AG09319 (cell line): ENCODE data around the gene LAMB1.
"Not testable (repeated sequence)": the region's sequence is repeated elsewhere in the genome, so short reads cannot be mapped to it uniquely, and the experiment has no call there.

Source experiments
- DNase-seq: peaks from one replicate; pipeline ENCODE4 v3.0.0-alpha.2; 2010; ENCODE audit warnings: low read depth; ENCODE audit errors: extremely low read depth
- CTCF ChIP-seq: IDR thresholded peaks from 2 replicates; pipeline ENCODE4 v1.5.1; 2011; ENCODE audit warnings: low read depth, mild to moderate bottlenecking, inconsistent platforms, low read length, moderate library complexity

LAMB1 gene

DNA sequence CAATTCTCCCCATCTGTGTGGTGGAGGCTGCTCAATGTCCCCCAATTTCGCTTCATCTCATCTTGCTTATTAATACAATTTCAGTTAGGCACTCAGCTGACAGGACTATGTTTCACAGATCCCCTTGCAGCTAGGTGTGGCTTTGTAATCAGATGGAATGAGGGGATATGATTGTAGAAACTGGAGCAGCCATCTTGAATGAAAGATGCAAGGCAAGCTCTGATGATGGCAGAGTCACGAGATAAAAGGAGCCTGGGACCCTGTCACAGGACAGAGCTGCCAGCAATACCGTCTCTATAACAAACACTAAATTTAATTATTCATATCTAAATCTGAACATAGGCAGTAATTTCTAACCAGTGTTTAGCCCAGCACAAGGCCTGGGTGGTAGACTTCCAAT, 113.0 kb downstream of the LAMB1 start:
- TF ChIP-seq CTCF: no peak

DNA sequence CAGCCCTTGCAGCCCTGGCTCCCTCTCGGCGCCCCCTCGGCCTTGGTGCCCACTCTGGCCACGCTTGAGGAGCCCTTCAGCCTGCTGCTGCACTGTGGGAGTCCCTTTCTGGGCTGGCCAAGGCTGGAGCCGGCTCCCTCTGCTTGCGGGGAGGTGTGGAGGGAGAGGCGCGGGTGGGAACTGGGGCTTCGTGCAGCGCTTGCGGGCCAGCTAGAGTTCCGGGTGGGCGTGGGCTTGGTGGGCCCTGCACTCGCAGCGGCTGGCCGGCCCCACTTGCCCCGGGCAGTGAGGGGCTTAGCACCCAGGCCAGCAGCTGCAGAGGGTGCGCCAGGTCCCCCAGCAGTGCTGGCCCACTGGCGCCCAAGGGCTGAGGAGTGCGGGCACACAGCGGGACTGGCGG, 115.1 kb downstream of the LAMB1 start:
- DNase-seq: not testable (repeated sequence)

More for the DNA sequence above, 113.0 kb downstream of the LAMB1 start:
- DNase-seq: no peak

DNA sequence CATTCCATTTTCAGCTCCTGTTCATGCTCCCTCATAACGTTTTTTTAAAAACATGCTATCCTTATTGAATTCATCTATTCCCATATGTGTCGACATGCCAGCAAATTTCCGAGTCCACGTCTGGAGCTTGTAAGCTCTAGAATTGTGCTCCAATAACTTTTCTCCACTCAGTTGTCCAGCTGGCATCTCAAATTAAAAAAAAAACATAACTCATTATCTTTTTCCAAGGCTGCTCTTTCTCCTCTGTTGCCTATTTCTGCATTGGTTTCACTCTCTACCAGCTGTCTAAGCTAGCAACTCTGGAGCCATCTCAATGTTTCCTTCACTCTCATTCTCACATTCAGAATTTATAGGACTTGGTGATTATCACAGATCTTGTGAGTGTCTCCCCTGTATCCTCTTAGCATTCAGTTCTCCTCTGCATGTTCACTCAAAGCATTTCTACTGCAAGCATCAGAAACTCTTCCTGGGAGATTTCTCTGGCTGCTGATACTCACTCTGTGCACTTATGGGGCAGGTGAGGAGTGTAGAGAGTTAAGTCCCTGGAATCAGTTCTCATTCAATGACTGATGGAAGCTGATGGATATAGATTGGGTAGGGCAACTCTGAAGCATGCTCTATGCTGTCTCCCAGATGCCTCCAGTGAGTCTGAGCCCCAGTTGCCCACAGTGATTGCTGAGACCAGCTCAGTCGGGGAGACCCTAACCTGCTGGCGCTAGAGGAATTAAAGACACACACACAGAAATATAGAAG, 118.7 kb downstream of the LAMB1 start:
- no peak for DNase-seq
- no peak for TF ChIP-seq CTCF

DNA sequence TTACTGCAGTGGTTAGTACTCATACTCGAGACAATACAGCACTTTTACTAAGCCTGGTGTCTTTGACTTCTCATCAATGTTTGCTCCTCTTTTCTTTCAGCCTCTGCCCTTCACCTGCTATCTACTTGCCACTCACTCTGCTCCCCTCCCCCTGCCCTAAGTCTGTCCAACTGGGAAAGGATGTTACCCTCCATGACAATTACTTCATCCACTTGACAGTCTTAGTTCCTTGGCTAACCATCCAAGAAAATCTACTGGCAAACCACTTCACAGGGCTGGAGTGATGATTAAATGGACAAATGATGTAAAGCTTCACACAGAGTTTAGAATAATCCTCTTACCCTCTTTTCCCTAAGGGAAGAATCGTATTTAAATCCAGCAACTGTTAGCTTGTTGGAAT, 120.2 kb downstream of the LAMB1 start:
- TF ChIP-seq CTCF: no peak
- no peak for DNase-seq

DNA sequence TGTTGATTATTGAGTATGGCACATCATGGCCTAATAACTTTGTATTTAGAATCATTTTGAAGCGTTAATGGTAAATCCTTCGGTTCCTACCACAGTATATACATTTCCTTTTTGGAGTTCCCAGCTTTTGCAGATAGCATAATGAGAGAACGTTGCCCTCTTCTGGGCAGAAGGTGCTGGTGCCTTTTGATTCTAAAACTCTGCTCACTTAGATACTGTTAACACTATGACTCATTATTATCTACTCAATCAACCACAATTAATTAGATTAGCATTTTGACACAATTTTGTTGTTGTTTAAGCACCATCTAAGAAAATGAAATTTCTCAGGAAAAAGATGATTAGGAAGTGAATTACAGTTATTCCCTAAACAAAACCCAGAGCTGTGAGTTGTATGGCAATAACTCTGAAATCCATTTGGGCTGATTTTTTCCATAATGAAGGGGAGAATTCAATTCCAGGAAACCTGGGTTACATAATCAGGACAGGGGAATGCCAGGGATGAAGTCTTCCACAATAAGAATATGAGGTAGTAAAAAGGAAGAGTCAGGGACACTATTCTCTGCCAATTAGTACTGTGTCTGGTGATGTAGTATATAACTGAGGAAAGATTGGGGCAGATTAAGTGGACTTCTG, 123.4 kb downstream of the LAMB1 start:
- peak; percentile 82 for TF ChIP-seq CTCF
- peak; percentile 22 for DNase-seq

- no peak for DNase-seq
- TF ChIP-seq CTCF: no peak
Observed at GRCh38 chr7:107878636-107879035, 124.3 kb downstream of the LAMB1 start.

DNA sequence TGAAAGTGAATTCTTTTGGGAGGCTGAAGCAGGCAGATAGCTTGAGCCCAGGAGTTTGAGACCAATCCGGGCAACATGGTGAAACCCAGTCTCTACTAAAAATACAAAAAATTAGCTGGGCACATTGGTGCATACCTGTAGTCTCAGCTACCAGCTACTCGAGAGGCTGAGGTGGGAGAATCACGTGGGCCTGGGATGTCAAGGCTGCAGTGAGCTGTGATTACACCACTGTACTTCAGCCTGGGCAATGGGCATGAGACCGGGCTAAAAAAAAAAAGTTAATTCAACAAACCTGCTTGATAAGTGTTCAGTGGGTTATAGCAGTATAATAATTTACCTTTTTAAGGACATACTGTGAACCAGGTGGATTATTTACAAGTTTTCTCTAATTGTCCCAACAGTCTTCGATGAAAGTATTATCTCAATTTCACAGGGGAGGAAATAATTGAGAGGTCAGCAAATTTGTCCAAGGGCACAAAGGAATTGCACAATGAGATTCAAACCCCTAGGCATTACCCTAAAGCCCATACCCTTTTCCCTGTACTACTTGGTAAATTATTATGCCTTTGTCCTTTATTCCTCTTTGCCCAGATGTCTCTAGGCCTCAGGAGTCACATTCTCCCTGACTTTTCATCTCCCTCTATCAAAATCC, 125.1 kb downstream of the LAMB1 start:
- no peak for DNase-seq
- no peak for TF ChIP-seq CTCF
